ENCODE measurements around the gene HIGD1C. TPM values are rescaled to one million over a fixed set of nuclear protein-coding genes. Genes with fewer than 3 reads are reported as not detected.
"Not testable (repeated sequence)": the region's sequence is repeated elsewhere in the genome, so short reads cannot be mapped to it uniquely, and the experiment has no call there.

HIGD1C gene
- total and polyA plus RNA-seq, 3 experiments from 2014 or later: not detected

GRCh38 chr12:50923361-50924130 lies 28.8 kb upstream of the HIGD1C start:
- Mint-ChIP-seq H3K4me3 (peak overlapping the region; percentile 75 to 94 (median 88)), H3K27me3 (peaks cover 0 to 4% of the 10 kb centered on the region in 2 donors), H3K36me3 (peaks cover 0 to under 1% (median 0%) of the 10 kb centered on the region in 3 donors), H3K4me1 (peaks cover 33 to 59% (median 33%) of the 10 kb centered on the region in 3 donors), H3K27ac (peak overlapping the region in 7 of 8 donors; percentile 49 to 97 (median 83)), H3K9me3 (peaks cover 0 to 1% (median 0%) of the 10 kb centered on the region in 5 donors)
- Histone ChIP-seq H3K27me3 (ENCODE audit: insufficient read depth, low read length, poor library complexity, severe bottlenecking) (no peaks in the 10 kb centered on the region), H3K4me1 (ENCODE audit: insufficient read depth, low read length) (peaks cover 15% of the 10 kb centered on the region), H3K36me3 (ENCODE audit: insufficient read depth, low read length) (no peaks in the 10 kb centered on the region), H3K9me3 (ENCODE audit: low read length) (no peaks in the 10 kb centered on the region), H3K4me3 (ENCODE audit: low read length) (peak overlapping the region; percentile 42), H3K27ac (ENCODE audit: low read depth, low read length) (peak overlapping the region; percentile 48)
- CTCF ChIA-PET: no interaction called here
- no peak for DNase-seq
- POLR2A ChIA-PET: interaction anchor here (0.6 kb wide), 1 partner anchor 10 kb away, joined by 3 read pairs; no protein-coding TSS in a partner anchor

- CTCF ChIA-PET: interaction anchor here (0.8 kb wide), 1 partner anchor 63 kb away, joined by 4 read pairs; no protein-coding TSS in a partner anchor
Observed at GRCh38 chr12:50924131-50924438, 28.3 kb upstream of the HIGD1C start.

GRCh38 chr12:50924439-50925341 lies 27.7 kb upstream of the HIGD1C start:
- peak in 4 of 5 donors; percentile 6 to 63 (median 52) for DNase-seq
- peaks cover 0 to 3% (median 0%) of the 10 kb centered on the region in 3 donors for H3K36me3 Mint-ChIP-seq
- H3K4me3 Mint-ChIP-seq: peak overlapping the region; percentile 75 to 94 (median 88)
- peaks cover 0 to 3% of the 10 kb centered on the region in 2 donors for H3K27me3 Mint-ChIP-seq
- Histone ChIP-seq H3K36me3 (ENCODE audit: insufficient read depth, low read length) (no peaks in the 10 kb centered on the region), H3K4me3 (ENCODE audit: low read length) (peak overlapping the region; percentile 42), H3K4me1 (ENCODE audit: insufficient read depth, low read length) (peaks cover 15% of the 10 kb centered on the region), H3K9me3 (ENCODE audit: low read length) (no peaks in the 10 kb centered on the region), H3K27ac (ENCODE audit: low read depth, low read length) (peak overlapping the region; percentile 48), H3K27me3 (ENCODE audit: insufficient read depth, low read length, poor library complexity, severe bottlenecking) (no peaks in the 10 kb centered on the region)
- ChIA-PET POLR2A (interaction anchor here (0.6 to 0.9 kb wide), 2 partner anchors 100 to 160 kb away, joined by 3 read pairs; no protein-coding TSS in a partner anchor), CTCF (interaction anchor here (0.6 to 1.2 kb wide), 4 partner anchors 43 to 869 kb away, joined by 3 to 5 read pairs (median 4); no protein-coding TSS in a partner anchor)
- H3K4me1 Mint-ChIP-seq: peaks cover 33 to 66% (median 34%) of the 10 kb centered on the region in 3 donors
- H3K9me3 Mint-ChIP-seq: peaks cover 0 to 1% (median 0%) of the 10 kb centered on the region in 5 donors
- H3K27ac Mint-ChIP-seq: peak overlapping the region; percentile 49 to 97 (median 84)

More at GRCh38 chr12:50924131-50924438, 28.3 kb upstream of the HIGD1C start:
- H3K4me1 ChIP-seq (ENCODE audit: insufficient read depth, low read length): peaks cover 15% of the 10 kb centered on the region
- H3K4me3 Mint-ChIP-seq: peak overlapping the region; percentile 75 to 94 (median 88)
- peak overlapping the region; percentile 42 for H3K4me3 ChIP-seq (ENCODE audit: low read length)
- POLR2A ChIA-PET: no interaction called here
- H3K36me3 ChIP-seq (ENCODE audit: insufficient read depth, low read length): no peaks in the 10 kb centered on the region
- H3K9me3 ChIP-seq (ENCODE audit: low read length): no peaks in the 10 kb centered on the region
- H3K27ac Mint-ChIP-seq: peak overlapping the region in 7 of 8 donors; percentile 49 to 97 (median 83)
- H3K27me3 ChIP-seq (ENCODE audit: insufficient read depth, low read length, poor library complexity, severe bottlenecking): no peaks in the 10 kb centered on the region
- H3K4me1 Mint-ChIP-seq: peaks cover 33 to 62% (median 34%) of the 10 kb centered on the region in 3 donors
- peak in 1 of 5 donors; percentile 10 for DNase-seq
- H3K36me3 Mint-ChIP-seq: no peaks in the 10 kb centered on the region
- H3K9me3 Mint-ChIP-seq: peaks cover 0 to 1% (median 0%) of the 10 kb centered on the region in 5 donors
- H3K27ac ChIP-seq (ENCODE audit: low read depth, low read length): peak overlapping the region; percentile 48
- H3K27me3 Mint-ChIP-seq: peaks cover 0 to 3% of the 10 kb centered on the region in 2 donors

- Histone ChIP-seq H3K4me3 (ENCODE audit: low read length) (peak overlapping the region; percentile 3), H3K4me1 (ENCODE audit: insufficient read depth, low read length) (peaks cover 15% of the 10 kb centered on the region), H3K27me3 (ENCODE audit: insufficient read depth, low read length, poor library complexity, severe bottlenecking) (no peaks in the 10 kb centered on the region), H3K27ac (ENCODE audit: low read depth, low read length) (no peak overlapping the region), H3K9me3 (ENCODE audit: low read length) (no peaks in the 10 kb centered on the region), H3K36me3 (ENCODE audit: insufficient read depth, low read length) (no peaks in the 10 kb centered on the region)
- no peak for DNase-seq
- peaks cover 0 to 3% of the 10 kb centered on the region in 2 donors for H3K27me3 Mint-ChIP-seq
- peak overlapping the region; percentile 75 to 94 (median 88) for H3K4me3 Mint-ChIP-seq
- H3K4me1 Mint-ChIP-seq: peaks cover 33 to 66% (median 34%) of the 10 kb centered on the region in 3 donors
- H3K9me3 Mint-ChIP-seq: no peaks in the 10 kb centered on the region
- CTCF ChIA-PET: interaction anchor here (1.2 kb wide), 1 partner anchor 100 kb away, joined by 5 read pairs; no protein-coding TSS in a partner anchor
- peak overlapping the region; percentile 46 to 91 (median 80) for H3K27ac Mint-ChIP-seq
- H3K36me3 Mint-ChIP-seq: peaks cover 0 to 7% (median 0%) of the 10 kb centered on the region in 3 donors
- POLR2A ChIA-PET: interaction anchor here (0.6 kb wide), 1 partner anchor 101 kb away, joined by 3 read pairs; no protein-coding TSS in a partner anchor
Observed at GRCh38 chr12:50925342-50925651, 27.0 kb upstream of the HIGD1C start.

GRCh38 chr12:50925920-50926319 lies 26.4 kb upstream of the HIGD1C start:
- Mint-ChIP-seq H3K4me1 (peaks cover 33 to 64% (median 34%) of the 10 kb centered on the region in 3 donors), H3K36me3 (peaks cover 0 to 10% (median 0%) of the 10 kb centered on the region in 3 donors), H3K4me3 (peak overlapping the region in 6 of 7 donors; percentile 24 to 94 (median 88)), H3K27ac (peak overlapping the region in 6 of 8 donors; percentile 1 to 85 (median 38)), H3K27me3 (peaks cover 0 to 3% of the 10 kb centered on the region in 2 donors), H3K9me3 (no peaks in the 10 kb centered on the region)
- Histone ChIP-seq H3K36me3 (ENCODE audit: insufficient read depth, low read length) (no peaks in the 10 kb centered on the region), H3K4me1 (ENCODE audit: insufficient read depth, low read length) (peaks cover 15% of the 10 kb centered on the region), H3K9me3 (ENCODE audit: low read length) (no peaks in the 10 kb centered on the region), H3K27ac (ENCODE audit: low read depth, low read length) (peak overlapping the region; percentile 41), H3K4me3 (ENCODE audit: low read length) (no peak overlapping the region), H3K27me3 (ENCODE audit: insufficient read depth, low read length, poor library complexity, severe bottlenecking) (no peaks in the 10 kb centered on the region)
- ChIA-PET POLR2A (interaction anchor here (0.7 to 1.2 kb wide), 3 partner anchors 9 to 524 kb away, joined by 5 to 10 read pairs (median 7); no protein-coding TSS in a partner anchor), CTCF (no interaction called here)
- DNase-seq: no peak

DNA sequence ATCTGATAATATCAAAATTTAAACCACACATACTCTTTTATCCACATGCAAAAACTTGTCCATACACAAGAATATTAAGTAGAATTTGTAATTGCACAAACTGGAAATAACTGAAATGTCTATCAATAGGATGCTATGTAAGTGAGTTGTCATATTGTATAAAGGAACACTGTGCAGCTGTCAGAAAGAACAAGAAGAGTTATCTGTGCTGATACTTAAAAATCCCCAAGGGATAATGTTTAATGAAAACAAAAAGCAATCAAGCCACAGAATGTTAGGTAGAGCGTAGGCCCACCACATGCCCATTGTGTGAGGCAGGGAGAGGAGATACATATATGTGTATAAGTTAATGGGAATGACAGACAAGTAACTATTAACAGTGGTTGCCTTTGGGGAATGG lies 25.9 kb upstream of the HIGD1C start:
- peak overlapping the region in 5 of 8 donors; percentile 1 to 47 (median 12) for H3K27ac Mint-ChIP-seq
- ChIA-PET CTCF (no interaction called here), POLR2A (interaction anchor here (0.7 to 1.2 kb wide), 3 partner anchors 10 to 524 kb away, joined by 5 to 10 read pairs (median 7); no protein-coding TSS in a partner anchor)
- H3K4me1 Mint-ChIP-seq: peaks cover 33 to 63% (median 34%) of the 10 kb centered on the region in 3 donors
- Histone ChIP-seq H3K27me3 (ENCODE audit: insufficient read depth, low read length, poor library complexity, severe bottlenecking) (no peaks in the 10 kb centered on the region), H3K27ac (ENCODE audit: low read depth, low read length) (no peak overlapping the region), H3K4me1 (ENCODE audit: insufficient read depth, low read length) (peaks cover 15% of the 10 kb centered on the region), H3K36me3 (ENCODE audit: insufficient read depth, low read length) (no peaks in the 10 kb centered on the region), H3K4me3 (ENCODE audit: low read length) (no peak overlapping the region), H3K9me3 (ENCODE audit: low read length) (no peaks in the 10 kb centered on the region)
- H3K9me3 Mint-ChIP-seq: no peaks in the 10 kb centered on the region
- peak overlapping the region in 6 of 7 donors; percentile 24 to 92 (median 84) for H3K4me3 Mint-ChIP-seq
- peaks cover 0 to 11% (median 0%) of the 10 kb centered on the region in 3 donors for H3K36me3 Mint-ChIP-seq
- no peak for DNase-seq
- H3K27me3 Mint-ChIP-seq: peaks cover 0 to 3% of the 10 kb centered on the region in 2 donors

GRCh38 chr12:50926932-50927331 lies 25.4 kb upstream of the HIGD1C start:
- H3K9me3 ChIP-seq (ENCODE audit: low read length); DNase-seq; CTCF ChIA-PET; H3K27me3 Mint-ChIP-seq; H3K27me3 ChIP-seq (ENCODE audit: insufficient read depth, low read length, poor library complexity, severe bottlenecking); H3K36me3 ChIP-seq (ENCODE audit: insufficient read depth, low read length); H3K27ac ChIP-seq (ENCODE audit: low read depth, low read length); H3K4me3 ChIP-seq (ENCODE audit: low read length); H3K9me3 Mint-ChIP-seq: not testable (repeated sequence)
- H3K4me3 Mint-ChIP-seq: peak overlapping the region; percentile 29 to 92 (median 81)
- POLR2A ChIA-PET: interaction anchor here (1.2 kb wide), 1 partner anchor 525 kb away, joined by 10 read pairs; no protein-coding TSS in a partner anchor
- H3K27ac Mint-ChIP-seq: peak overlapping the region in 4 of 8 donors; percentile 1 to 67 (median 56)
- H3K36me3 Mint-ChIP-seq: peaks cover 0 to 14% (median 0%) of the 10 kb centered on the region in 3 donors
- peaks cover 15% of the 10 kb centered on the region for H3K4me1 ChIP-seq (ENCODE audit: insufficient read depth, low read length)
- peaks cover 33 to 66% (median 34%) of the 10 kb centered on the region in 3 donors for H3K4me1 Mint-ChIP-seq
